A549 (cell line): ENCODE results near the gene DMPK. TPM values are rescaled to one million over a fixed set of nuclear protein-coding genes. Genes with fewer than 3 reads are reported as not detected.

ENCODE experiments used
- ATAC-seq, 2 experiments: fragments of 200-7000 bp in 1 of 2; fragments of >200 bp in 1 of 2; cut with Nextera tagmentation in 1 of 2; cut with Tn5 transposase in 1 of 2; 3 replicates each; pipeline versions ENCODE4 v1.8.0 to v1.9.1; 2018 to 2020; ENCODE audit warnings: mild to moderate bottlenecking in 1 of 2, moderate library complexity in 1 of 2
- CTCF ChIA-PET: fragments of 300-600 bp; sonication (Branson Sonifier 250); formaldehyde crosslinking; extraction: SDS; loops from one replicate; lab custom pipeline; 2021; ENCODE audit warnings: antibody characterized with exemption, inconsistent platforms; lab: Yijun Ruan, JAX
- POLR2A ChIA-PET: fragments of 350-600 bp; formaldehyde crosslinking; extraction: SDS; loops from one replicate; lab custom pipeline; 2021; ENCODE audit warnings: antibody characterized with exemption, inconsistent platforms; lab: Yijun Ruan, JAX
- DNase-seq, 2 experiments: peaks; one replicate each; pipeline versions ENCODE4 v3.0.0 to v3.0.0-alpha.2; 2011 to 2016; ENCODE audit warnings: low read depth in 1 of 2, low spot score in 1 of 2
- FAIRE-seq: peaks from 2 replicates; lab custom pipeline; 2011; peaks lifted over from hg19 to GRCh38; lab: Jason Lieb, UNC
- H3K27ac ChIP-seq, 2 experiments: fragments of >200 bp; sonication (Bioruptor Twin); formaldehyde crosslinking; 3 replicates each; pipeline ENCODE4 v1.5.1; 2016 to 2017
- H3K4me1 ChIP-seq: fragments of >200 bp; sonication (Bioruptor Twin); formaldehyde crosslinking; 3 replicates; pipeline ENCODE4 v1.6.1; 2016
- H3K4me2 ChIP-seq: fragments of >200 bp; sonication (Bioruptor Twin); formaldehyde crosslinking; 3 replicates; pipeline ENCODE4 v1.6.1; 2016
- H3K4me3 ChIP-seq: fragments of >200 bp; sonication (Bioruptor Twin); formaldehyde crosslinking; 3 replicates; pipeline ENCODE4 v1.5.1; 2016
- H3K9me3 ChIP-seq: fragments of >200 bp; sonication (Bioruptor Twin); formaldehyde crosslinking; 3 replicates; pipeline ENCODE4 v1.6.1; 2016
- BHLHE40 ChIP-seq: IDR thresholded peaks from 2 replicates; pipeline ENCODE4 v1.6.1; 2012; ENCODE audit warnings: low read depth, low read length, inconsistent platforms
- CEBPB ChIP-seq, 2 experiments: fragments of >200 bp in 1 of 2; sonication (Bioruptor Twin) in 1 of 2; formaldehyde crosslinking in 1 of 2; IDR thresholded peaks; 2 replicates each; pipeline ENCODE4 v1.6.1; 2012 to 2016
- EHF ChIP-seq: fragments of 250-450 bp; sonication (Bioruptor Pico); IDR thresholded peaks from 2 replicates; pipeline ENCODE4 v1.5.0; 2020; ENCODE audit warnings: mild to moderate bottlenecking
- ESRRA ChIP-seq: fragments of 150-350 bp; IDR thresholded peaks from 2 replicates; pipeline ENCODE4 v1.6.1; 2014; ENCODE audit warnings: mild to moderate bottlenecking, low read length, borderline replicate concordance
- GATA3 ChIP-seq: IDR thresholded peaks from 2 replicates; pipeline ENCODE4 v1.6.1; 2012; ENCODE audit warnings: borderline replicate concordance
- KDM1A ChIP-seq: fragments of 200-600 bp; sonication (generic); IDR thresholded peaks from 2 replicates; pipeline ENCODE4 v1.6.1; 2016; ENCODE audit warnings: low read depth, mild to moderate bottlenecking
- MAFK ChIP-seq: fragments of 450-650 bp; IDR thresholded peaks from 2 replicates; pipeline ENCODE4 v1.6.1; 2014; ENCODE audit not compliant: partially characterized antibody
- MYC ChIP-seq: IDR thresholded peaks from 2 replicates; pipeline ENCODE4 v1.6.1; 2012; ENCODE audit warnings: mild to moderate bottlenecking, inconsistent platforms, low read length, improper control_type of control experiment, borderline replicate concordance
- RAD21 ChIP-seq, 2 experiments: fragments of >200 bp in 1 of 2; sonication (Bioruptor Twin) in 1 of 2; formaldehyde crosslinking in 1 of 2; IDR thresholded peaks in 1 of 2; conservative IDR thresholded peaks in 1 of 2; 2 replicates in 1 of 2; 3 replicates in 1 of 2; pipeline ENCODE4 v1.6.1; 2012 to 2018; ENCODE audit warnings: inconsistent platforms in 1 of 2
- SMC3 ChIP-seq: fragments of >200 bp; sonication (Bioruptor Twin); formaldehyde crosslinking; IDR thresholded peaks from 3 replicates; pipeline ENCODE4 v1.6.1; 2018; ENCODE audit warnings: inconsistent platforms
- TP53 ChIP-seq: fragments of 250-450 bp; sonication (Bioruptor Pico); IDR thresholded peaks from 2 replicates; pipeline ENCODE4 v1.5.0; 2021; ENCODE audit warnings: mild to moderate bottlenecking, moderate library complexity
- WGBS: methylation state at CpG from one replicate; pipeline ENCODE4 v1.1.6; 2017; ENCODE audit errors: missing lambda C conversion rate; 5-methylcytosine and 5-hydroxymethylcytosine counted together
- polyA plus RNA-seq, 4 experiments: library from polyadenylated mRNA; depleted of rRNA in 3 of 4; stranded (reverse); fragments of >200 nt; fragmentation: RNase III in 1 of 4; extraction: RNeasy Plus Mini Kit Qiagen cat#74134 plus additional on column Dnase treatment in 1 of 4; gene quantifications; 2 replicates in 3 of 4; 3 replicates in 1 of 4; pipeline ENCODE4 v1.2.3, GENCODE V29; 2011 to 2017
- TF ChIP-seq, protein P1 (sequence below): IDR thresholded peaks from 2 replicates; pipeline ENCODE4 v1.6.1; 2012; ENCODE audit warnings: low read depth, borderline replicate concordance
- TF ChIP-seq, protein P2 (sequence below): fragments of 150-350 bp; IDR thresholded peaks from 2 replicates; pipeline ENCODE4 v1.6.1; 2014; ENCODE audit warnings: low read depth, mild to moderate bottlenecking, low read length
- TF ChIP-seq, protein P3 (sequence below): fragments of 450-650 bp; IDR thresholded peaks from 2 replicates; pipeline ENCODE4 v1.6.1; 2014; ENCODE audit warnings: antibody characterized with exemption
- TF ChIP-seq, protein P4 (sequence below): fragments of >200 bp; sonication (Bioruptor Twin); formaldehyde crosslinking; IDR thresholded peaks from 3 replicates; pipeline ENCODE4 v1.5.1; 2016
- TF ChIP-seq, protein P5 (sequence below): IDR thresholded peaks from 2 replicates; pipeline ENCODE4 v1.6.1; 2012

The DMPK gene
- polyA plus RNA-seq, 2 of the 4 experiments (the other 2 are of a cell fraction): 21.6 to 56.6 TPM

DNA sequence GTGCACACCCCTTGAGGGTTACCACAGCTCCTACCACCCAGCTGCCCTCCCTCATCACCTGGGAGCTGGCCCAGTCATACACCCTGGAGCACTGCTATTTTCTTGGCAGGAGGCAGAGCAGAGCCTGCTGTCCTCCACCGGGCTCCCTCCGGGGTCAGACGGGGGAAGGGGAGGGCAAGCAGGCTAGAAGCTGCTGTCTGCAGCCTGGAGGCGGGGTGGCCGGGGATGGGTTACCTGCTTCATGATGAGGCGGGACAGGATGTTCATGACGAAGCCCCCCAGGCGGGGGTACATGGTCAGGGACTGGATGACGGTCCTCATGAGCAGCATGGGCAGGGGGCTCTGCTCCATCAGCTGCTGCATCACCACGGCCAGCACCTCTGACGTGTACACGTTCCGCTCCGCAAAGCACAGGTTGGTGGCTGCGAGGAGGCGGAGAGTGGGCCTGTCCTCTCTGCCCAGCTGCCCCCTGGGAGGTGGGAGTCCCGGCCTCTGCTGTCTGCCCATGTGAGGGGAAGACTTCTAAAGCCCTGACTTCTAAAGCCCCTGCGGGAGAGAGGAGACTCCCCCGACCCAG is 35.5 kb upstream of the DMPK start (continued):
- TF ChIP-seq CEBPB (IDR thresholded peaks at IDR 0.05) (no peak), KDM1A (no peak), BHLHE40 (no peak)
- TF ChIP-seq, protein P1, sequence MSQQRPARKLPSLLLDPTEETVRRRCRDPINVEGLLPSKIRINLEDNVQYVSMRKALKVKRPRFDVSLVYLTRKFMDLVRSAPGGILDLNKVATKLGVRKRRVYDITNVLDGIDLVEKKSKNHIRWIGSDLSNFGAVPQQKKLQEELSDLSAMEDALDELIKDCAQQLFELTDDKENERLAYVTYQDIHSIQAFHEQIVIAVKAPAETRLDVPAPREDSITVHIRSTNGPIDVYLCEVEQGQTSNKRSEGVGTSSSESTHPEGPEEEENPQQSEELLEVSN: no peak

DNA sequence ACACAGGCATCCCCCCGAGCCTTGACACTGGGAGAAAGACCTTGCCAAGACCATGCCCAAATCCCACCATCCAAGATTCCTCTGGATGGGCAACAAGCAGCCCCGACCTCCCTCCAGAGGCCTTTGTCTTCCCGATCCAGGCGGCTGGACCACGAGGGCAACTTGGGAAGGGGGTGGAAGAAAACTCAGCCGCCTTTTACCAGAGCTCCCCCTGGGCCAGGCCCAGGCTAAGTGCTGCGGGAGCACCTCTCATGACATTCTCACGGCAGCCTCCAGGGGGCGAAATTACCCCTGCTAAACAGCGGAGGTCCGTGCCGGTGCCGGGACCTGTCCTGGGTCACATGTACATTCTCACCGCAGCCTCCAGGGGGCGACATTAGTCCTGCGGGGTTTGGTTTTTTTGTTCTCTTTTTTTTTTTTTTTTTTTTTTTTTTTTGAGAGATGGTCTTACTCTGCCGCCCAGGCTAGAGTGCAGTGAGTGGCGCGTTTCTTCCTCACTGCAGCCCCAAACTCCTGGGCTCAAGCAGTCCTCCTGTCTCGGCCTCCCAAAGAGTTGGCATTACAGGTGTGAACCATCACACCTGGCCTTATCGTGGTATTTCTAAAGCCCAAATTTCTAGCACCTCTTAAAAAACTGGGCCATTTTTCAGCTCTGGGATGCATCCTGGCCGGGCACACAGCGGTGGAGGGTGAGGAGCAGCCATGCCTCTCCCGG is 34.9 kb upstream of the DMPK start:
- FAIRE-seq (peak; percentile 65), DNase-seq (peak; percentile 96 to 100), ATAC-seq (peak; percentile 63 to 93)
- H3K27ac ChIP-seq: peak overlapping the region in 1 of 2 experiments; percentile 61; a peak in 3 of 6 replicates
- peaks cover 10% of the 10 kb centered on the region; the same call in 1 of the 3 replicates for H3K4me1 ChIP-seq
- no peak overlapping the region for H3K4me3 ChIP-seq
- TF ChIP-seq, protein P2, sequence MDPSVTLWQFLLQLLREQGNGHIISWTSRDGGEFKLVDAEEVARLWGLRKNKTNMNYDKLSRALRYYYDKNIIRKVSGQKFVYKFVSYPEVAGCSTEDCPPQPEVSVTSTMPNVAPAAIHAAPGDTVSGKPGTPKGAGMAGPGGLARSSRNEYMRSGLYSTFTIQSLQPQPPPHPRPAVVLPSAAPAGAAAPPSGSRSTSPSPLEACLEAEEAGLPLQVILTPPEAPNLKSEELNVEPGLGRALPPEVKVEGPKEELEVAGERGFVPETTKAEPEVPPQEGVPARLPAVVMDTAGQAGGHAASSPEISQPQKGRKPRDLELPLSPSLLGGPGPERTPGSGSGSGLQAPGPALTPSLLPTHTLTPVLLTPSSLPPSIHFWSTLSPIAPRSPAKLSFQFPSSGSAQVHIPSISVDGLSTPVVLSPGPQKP: no peak
- TF ChIP-seq ESRRA (0 out of 2 replicates have a peak, but pooled peaks have one; percentile 35), EHF (CRISPR knock-in tag) (no peak), MYC (peak; percentile 92; the same call in 1 of the 2 replicates), MAFK (no peak), RAD21 (conservative IDR thresholded peaks at IDR 0.05 in 1 of 2, IDR thresholded peaks at IDR 0.05 in 1 of 2) (peak; percentile 80 to 85), GATA3 (peak; percentile 21; the same call in 1 of the 2 replicates), SMC3 (peak; percentile 82), TP53 (CRISPR knock-in tag) (0 out of 2 replicates have a peak, but pooled peaks have one; percentile 44)
- TF ChIP-seq, protein P3, sequence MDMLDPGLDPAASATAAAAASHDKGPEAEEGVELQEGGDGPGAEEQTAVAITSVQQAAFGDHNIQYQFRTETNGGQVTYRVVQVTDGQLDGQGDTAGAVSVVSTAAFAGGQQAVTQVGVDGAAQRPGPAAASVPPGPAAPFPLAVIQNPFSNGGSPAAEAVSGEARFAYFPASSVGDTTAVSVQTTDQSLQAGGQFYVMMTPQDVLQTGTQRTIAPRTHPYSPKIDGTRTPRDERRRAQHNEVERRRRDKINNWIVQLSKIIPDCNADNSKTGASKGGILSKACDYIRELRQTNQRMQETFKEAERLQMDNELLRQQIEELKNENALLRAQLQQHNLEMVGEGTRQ: peak; percentile 76
- TF ChIP-seq, protein P4, sequence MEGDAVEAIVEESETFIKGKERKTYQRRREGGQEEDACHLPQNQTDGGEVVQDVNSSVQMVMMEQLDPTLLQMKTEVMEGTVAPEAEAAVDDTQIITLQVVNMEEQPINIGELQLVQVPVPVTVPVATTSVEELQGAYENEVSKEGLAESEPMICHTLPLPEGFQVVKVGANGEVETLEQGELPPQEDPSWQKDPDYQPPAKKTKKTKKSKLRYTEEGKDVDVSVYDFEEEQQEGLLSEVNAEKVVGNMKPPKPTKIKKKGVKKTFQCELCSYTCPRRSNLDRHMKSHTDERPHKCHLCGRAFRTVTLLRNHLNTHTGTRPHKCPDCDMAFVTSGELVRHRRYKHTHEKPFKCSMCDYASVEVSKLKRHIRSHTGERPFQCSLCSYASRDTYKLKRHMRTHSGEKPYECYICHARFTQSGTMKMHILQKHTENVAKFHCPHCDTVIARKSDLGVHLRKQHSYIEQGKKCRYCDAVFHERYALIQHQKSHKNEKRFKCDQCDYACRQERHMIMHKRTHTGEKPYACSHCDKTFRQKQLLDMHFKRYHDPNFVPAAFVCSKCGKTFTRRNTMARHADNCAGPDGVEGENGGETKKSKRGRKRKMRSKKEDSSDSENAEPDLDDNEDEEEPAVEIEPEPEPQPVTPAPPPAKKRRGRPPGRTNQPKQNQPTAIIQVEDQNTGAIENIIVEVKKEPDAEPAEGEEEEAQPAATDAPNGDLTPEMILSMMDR: peak; percentile 100
- TF ChIP-seq, protein P5, sequence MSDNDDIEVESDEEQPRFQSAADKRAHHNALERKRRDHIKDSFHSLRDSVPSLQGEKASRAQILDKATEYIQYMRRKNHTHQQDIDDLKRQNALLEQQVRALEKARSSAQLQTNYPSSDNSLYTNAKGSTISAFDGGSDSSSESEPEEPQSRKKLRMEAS: peak; percentile 89
- TF ChIP-seq, protein P1: 0 out of 2 replicates have a peak, but pooled peaks have one; percentile 20
- POLR2A ChIA-PET: interaction anchor here (0.8 to 1.4 kb wide), 7 partner anchors 10 to 69 kb away, joined by 3 to 8 read pairs (median 4); partner anchors contain the start of gene IRF2BP1
- H3K9me3 ChIP-seq: no peaks in the 10 kb centered on the region
- CTCF ChIA-PET: interaction anchor here (0.5 to 74.3 kb wide), 65 partner anchors 9 to 812 kb away, joined by 3 to 2204 read pairs (median 4); partner anchors contain the start of genes CCDC61, DMPK, DMWD and FOXA3
- no peak overlapping the region for H3K4me2 ChIP-seq
- WGBS: 14% methylated on average over 24 of the region's 24 CpGs
